Right renal pelvis (tissue), 4 donors: ENCODE data around the gene IFNA4. TPM values are rescaled to one million over a fixed set of nuclear protein-coding genes. Genes with fewer than 3 reads are reported as not detected.
A peak's percentile ranks its signal among the peaks of the same experiment; 100 is the strongest.
"Not testable (repeated sequence)": the region's sequence is repeated elsewhere in the genome, so short reads cannot be mapped to it uniquely, and the experiment has no call there.

ENCODE experiments used
- DNase-seq, 4 donors: peaks; one replicate each; pipeline ENCODE4 v3.0.0-alpha.2; 2013; ENCODE audit warnings: low read depth in 4 of 4, low spot score in 3 of 4, missing footprints in 1 of 4
- polyA plus RNA-seq, 4 donors: library from polyadenylated mRNA; unstranded; fragments of 120-200 nt; gene quantifications; one replicate each; pipeline ENCODE4 v1.2.1, GENCODE V29; 2013; ENCODE audit not compliant: insufficient read length in 4 of 4

IFNA4 gene
- polyA plus RNA-seq: under 1 TPM in 1 of 4 donors, not detected in 3; 0.21 TPM

DNA sequence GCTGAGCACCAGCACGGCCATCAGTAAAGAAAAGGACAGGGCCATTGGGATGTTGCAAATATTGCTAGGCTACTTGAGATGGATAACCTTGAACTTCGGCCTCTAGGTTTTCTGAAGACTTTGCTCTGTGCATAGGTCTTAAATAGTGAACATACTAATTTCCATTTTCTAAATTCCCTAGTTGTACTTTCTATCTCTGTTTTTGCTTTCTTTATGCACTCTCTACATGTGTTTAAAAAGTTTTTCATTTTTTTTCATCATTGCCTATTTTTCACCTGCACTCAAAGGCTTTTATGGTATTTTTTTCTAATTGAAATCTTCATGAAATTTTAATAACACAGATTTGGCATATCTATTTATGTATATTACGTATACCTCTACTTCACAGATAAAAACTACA, at the start of gene IFNA4:
IFNA4 (minus strand) TSS at position 101 of the 400 bp plus-strand sequence; CDS start at position 45, 56 bp downstream.
- DNase-seq: not testable (repeated sequence)

DNA sequence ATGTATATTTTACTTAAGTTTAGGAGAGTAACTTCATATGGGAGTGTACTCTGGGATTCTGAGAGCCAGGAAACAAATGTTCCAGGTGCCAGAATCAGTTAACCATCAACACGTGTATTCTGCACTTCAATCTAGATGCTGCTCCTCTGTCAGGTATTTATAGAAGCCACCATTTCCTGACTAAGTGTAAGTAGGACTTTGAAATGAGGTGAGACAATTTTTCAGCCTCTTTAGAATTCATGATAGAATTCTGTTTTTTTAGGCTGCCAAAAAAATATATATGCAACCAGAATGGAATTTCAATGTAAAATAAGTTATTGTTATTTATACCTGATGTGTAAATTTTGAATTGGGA, 49.0 kb upstream of the IFNA4 start:
- not testable (repeated sequence) for DNase-seq

GRCh38 chr9:21235468-21236359, 48.3 kb upstream of the IFNA4 start:
- peak in 1 of 4 donors; percentile 18 for DNase-seq

DNA sequence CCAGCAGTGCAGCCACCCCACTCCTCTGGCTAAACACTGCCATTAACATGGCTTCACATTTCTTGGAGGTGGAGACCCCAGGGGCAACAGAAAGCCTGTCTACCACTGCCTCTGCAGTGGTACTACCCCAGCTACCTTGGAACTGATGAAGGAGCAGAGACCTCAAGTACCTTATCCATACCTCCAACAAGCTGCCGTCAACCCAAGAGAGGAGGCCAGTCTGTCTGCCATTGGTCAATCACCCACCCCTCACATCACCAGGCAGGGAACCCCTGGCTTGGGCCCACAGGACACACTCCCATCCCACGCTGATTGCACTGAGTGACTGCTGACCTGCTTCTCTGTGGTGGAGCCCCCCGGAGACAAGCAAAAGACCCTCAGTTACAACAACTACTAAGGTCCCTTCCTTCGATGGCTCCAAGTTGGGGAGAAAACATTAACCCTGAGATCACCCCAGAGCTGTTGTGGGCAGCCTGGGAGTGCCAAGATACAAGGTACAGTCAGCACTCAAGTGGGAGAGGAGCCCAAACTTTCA, 46.8 kb upstream of the IFNA4 start:
- no peak for DNase-seq

- DNase-seq: no peak
Observed at GRCh38 chr9:21233258-21233657, 45.9 kb upstream of the IFNA4 start.

- no peak for DNase-seq
Observed at GRCh38 chr9:21228122-21228521, 40.7 kb upstream of the IFNA4 start, which contains the start of gene IFNA17. Gene IFNA17 (minus strand): TSS chr9:21228222. CDS start chr9:21228173, 49 bp downstream.

DNA sequence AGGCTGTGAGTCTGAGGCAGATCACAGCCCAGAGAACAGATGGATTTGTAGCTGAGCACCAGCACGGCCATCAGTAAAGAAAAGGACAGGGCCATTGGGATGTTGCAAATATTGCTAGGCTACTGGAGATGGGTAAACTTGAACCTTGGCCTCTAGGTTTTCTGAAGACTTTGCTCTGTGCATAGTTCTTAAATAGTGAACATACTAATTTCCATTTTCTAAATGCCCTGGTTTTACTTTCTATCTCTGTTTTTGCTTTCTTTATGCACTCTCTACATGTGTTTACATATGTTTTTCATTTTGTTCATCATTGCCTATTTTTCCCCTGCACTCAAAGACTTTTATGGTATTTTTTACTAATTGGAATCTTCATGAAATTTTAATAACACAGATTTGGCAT, 29.8 kb upstream of the IFNA4 start, which contains the start of gene IFNA16:
IFNA16 (minus strand) TSS at position 101 of the 400 bp plus-strand sequence; CDS start at position 95, 6 bp downstream.
- DNase-seq: not testable (repeated sequence)

DNA sequence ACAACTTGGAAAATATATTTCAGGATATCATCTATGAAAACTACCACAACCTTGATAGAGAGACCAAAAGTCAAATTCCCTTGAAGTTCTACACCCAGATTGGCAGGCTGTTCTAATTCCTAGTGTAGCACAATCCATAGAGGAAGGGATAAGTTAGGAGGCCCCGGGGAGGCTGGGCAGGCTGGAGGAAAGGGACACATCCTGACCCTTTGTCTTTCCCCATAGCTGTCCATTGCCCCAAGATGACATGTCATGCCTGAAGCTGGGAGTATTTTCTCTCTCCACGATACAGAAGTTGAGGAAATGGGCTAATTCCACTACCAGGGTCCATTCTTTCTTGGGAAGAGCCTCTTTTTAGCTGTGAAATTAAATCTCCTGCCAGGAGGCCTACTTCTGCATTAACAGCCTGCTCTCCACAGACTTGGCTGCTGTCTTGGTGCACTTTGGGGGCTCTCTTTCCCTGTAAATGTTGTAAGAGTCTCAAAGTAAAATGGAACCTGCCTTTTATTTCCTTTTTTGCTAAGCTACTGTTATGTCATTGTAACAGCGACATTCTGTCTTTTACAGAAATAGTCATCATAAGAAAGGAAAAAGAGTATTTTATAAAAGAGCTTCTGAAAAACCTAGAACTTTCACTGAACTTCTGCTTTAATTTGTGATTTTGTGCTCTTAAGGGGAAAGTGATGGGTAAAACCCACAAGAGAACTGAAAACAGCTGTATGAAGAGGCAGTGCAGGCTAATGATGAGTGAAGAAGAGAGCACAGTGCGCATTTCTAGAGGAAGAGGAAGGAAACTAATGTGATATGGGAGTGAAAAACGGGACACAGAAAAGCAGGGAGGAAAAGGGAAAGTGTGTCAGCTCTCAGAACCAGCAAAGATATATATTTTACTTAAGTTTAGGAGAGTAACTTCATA, 26.3 kb upstream of the IFNA4 start:
- not testable (repeated sequence) for DNase-seq

- not testable (repeated sequence) for DNase-seq
Observed at GRCh38 chr9:21212160-21212559, 24.8 kb upstream of the IFNA4 start.

- not testable (repeated sequence) for DNase-seq
Observed at GRCh38 chr9:21210782-21211181, 23.4 kb upstream of the IFNA4 start.

GRCh38 chr9:21210311-21210710, 22.9 kb upstream of the IFNA4 start:
- DNase-seq: no peak

DNA sequence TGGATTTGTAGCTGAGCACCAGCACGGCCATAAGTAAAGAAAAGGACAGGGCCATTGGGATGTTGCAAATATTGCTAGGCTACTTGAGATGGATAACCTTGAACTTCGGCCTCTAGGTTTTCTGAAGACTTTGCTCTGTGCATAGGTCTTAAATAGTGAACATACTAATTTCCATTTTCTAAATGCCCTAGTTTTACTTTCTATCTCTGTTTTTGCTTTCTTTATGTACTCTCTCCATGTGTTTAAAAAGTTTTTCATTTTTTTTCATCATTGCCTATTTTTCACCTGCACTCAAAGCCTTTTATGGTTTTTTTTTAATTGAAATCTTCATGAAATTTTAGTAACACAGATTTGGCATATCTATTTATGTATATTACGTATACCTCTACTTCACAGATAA, 19.7 kb upstream of the IFNA4 start, which contains the start of gene IFNA10:
IFNA10 (minus strand) TSS at position 101 of the 400 bp plus-strand sequence; CDS start at position 55, 46 bp downstream.
- not testable (repeated sequence) for DNase-seq

GRCh38 chr9:21205204-21205603, 17.8 kb upstream of the IFNA4 start:
- no peak for DNase-seq

GRCh38 chr9:21202105-21202504, 14.7 kb upstream of the IFNA4 start, which contains the start of gene IFNA7:
Gene IFNA7 (minus strand): TSS chr9:21202205. CDS start chr9:21202165, 40 bp downstream.
- not testable (repeated sequence) for DNase-seq

GRCh38 chr9:21194867-21195776, 7.7 kb upstream of the IFNA4 start:
- not testable (repeated sequence) for DNase-seq

GRCh38 chr9:21182810-21183736, 4.3 kb downstream of the IFNA4 start:
- not testable (repeated sequence) for DNase-seq

DNA sequence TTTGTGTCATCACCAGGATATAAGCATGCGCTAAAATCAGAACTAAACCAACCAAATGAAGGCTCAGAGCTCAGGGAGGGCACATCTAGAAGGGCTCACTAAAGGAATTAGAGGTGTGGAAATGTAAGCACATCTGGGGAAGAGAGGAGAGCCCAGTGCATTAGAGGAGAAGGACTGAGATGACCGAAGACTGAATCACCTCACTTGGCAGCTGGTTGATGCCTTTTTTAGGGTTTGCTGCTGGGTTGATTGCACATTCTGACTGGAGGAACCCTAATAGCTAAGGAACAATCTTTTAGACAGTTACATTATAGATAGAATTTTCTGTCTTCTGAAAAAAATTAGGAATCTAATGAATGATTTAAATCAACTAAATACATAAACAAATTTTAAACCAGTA, 12.7 kb downstream of the IFNA4 start:
- DNase-seq: no peak

- DNase-seq: no peak
Observed at GRCh38 chr9:21172156-21172555, 15.2 kb downstream of the IFNA4 start.
